ENCODE results near the gene GCN1.

DNA sequence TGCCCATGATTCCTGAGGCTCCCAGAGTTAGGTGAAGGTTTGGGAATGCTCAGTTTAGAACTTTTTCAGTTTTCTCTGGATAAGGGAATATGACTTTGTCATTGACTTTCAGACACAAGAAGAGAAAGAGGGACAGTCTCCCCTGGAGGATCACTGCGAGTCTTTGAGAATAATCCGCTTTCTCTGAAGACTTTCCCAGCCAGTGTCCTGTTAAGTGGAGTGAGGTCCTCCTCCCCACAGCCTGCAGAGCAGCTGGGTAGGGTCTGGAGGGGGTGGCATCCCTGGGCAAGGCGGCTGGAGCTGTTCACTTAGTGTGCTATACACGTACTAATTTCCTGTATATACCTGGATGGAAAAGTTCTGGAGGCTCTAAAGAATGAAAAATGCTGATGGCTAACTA is 69.5 kb downstream of the GCN1 start:
- TF ChIP-seq BACH1 (IDR thresholded peaks at IDR 0.05; ENCODE audit: low read length) (no peak), TAF7 (optimal IDR thresholded peaks at IDR 0.05; ENCODE audit: borderline replicate concordance, low read depth, low read length) (no peak), TAF1 (IDR thresholded peaks at IDR 0.05; ENCODE audit: low read depth, low read length) (no peak), POLR2A (IDR thresholded peaks at IDR 0.05; ENCODE audit: control extremely low read depth in 1 of 2, low read depth in 2 of 2, low read length in 2 of 2) (no peak), HDAC2 (IDR thresholded peaks at IDR 0.05; ENCODE audit: borderline replicate concordance in 1 of 2, low read depth in 2 of 2, low read length in 2 of 2) (no peak)
- TF ChIP-seq, protein P1, sequence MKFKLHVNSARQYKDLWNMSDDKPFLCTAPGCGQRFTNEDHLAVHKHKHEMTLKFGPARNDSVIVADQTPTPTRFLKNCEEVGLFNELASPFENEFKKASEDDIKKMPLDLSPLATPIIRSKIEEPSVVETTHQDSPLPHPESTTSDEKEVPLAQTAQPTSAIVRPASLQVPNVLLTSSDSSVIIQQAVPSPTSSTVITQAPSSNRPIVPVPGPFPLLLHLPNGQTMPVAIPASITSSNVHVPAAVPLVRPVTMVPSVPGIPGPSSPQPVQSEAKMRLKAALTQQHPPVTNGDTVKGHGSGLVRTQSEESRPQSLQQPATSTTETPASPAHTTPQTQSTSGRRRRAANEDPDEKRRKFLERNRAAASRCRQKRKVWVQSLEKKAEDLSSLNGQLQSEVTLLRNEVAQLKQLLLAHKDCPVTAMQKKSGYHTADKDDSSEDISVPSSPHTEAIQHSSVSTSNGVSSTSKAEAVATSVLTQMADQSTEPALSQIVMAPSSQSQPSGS (IDR thresholded peaks at IDR 0.05; ENCODE audit: low read length), result no peak

All from H1 (cell line).